ENCODE measurements around the gene RTN4RL2.
"Not testable (repeated sequence)": the region's sequence is repeated elsewhere in the genome, so short reads cannot be mapped to it uniquely, and the experiment has no call there.

Gene RTN4RL2

DNA sequence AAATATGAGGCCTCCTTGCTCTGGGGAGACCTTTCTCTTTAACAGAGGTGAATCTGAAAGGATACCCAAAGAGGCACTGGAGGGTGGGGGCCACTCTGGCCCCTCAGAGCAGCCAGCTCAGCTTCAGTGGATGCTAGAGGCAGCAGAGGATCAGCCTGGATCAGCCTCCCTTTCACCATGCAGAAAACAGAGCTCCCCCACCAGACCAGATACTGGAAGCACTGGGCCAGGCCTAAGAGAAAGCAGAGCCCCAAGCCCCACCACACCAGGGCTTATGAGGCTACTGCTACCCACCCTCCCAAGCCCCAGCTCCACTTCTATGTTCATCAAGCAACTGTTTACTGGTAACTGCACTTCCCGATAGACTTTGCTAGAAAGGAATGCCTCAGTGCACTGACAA lies 29.4 kb upstream of the RTN4RL2 start:
- no peak overlapping the region for H3K4me3 ChIP-seq (ENCODE audit: low read depth, low read length)

DNA sequence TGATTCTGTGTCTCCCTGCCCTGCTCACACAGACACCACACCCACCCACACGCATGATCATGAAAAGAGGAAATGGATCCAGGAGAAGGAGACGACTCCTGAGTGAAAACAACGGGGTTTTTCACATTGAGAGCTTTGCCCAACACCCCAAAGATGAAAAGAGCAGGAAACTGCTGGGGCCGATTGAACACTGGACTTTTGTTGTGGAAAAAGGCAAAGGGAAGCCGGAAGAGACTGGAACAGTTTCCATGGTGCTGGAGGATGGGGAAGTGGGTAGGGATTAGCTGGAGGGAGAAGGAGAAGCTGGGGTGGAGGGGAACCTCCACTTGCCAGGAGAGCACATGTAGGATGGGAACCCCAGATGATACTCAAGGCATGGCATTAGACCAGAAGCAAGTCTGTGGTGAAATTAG lies 28.2 kb upstream of the RTN4RL2 start:
- no peak for DNase-seq (ENCODE audit: low read depth)
- H3K4me3 ChIP-seq (ENCODE audit: low read depth, low read length) = no peak overlapping the region

More for the DNA sequence above, 29.4 kb upstream of the RTN4RL2 start:
- DNase-seq (ENCODE audit: low read depth) = no peak

GRCh38 chr11:57432714-57433163 lies 27.6 kb upstream of the RTN4RL2 start:
- no peak overlapping the region for H3K4me3 ChIP-seq (ENCODE audit: low read depth, low read length)
- peak; percentile 92 for DNase-seq (ENCODE audit: low read depth)

GRCh38 chr11:57434640-57435546 lies 25.4 kb upstream of the RTN4RL2 start:
- no peak overlapping the region for H3K4me3 ChIP-seq (ENCODE audit: low read depth, low read length)
- DNase-seq (ENCODE audit: low read depth) = peak; percentile 88

DNA sequence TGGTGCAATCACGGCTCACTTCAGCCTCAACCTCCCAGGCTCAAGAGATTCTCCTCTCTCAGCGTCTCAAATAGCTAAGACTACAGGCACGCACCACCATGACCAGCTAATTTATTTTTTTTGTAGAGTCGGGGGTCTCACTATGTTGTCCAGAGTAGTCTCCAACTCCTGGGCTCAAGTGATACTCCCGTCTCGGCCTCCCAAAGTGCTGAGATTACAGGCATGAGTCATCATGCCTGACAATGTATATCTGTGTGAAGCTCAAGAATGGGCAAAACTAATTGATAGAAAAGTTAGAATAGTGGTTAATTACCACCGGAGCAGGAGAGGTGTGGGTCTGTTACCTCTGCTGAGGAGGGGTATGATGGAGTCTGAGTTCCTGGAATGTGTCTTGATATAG lies 24.3 kb upstream of the RTN4RL2 start:
- no peak for DNase-seq (ENCODE audit: low read depth)
- no peak overlapping the region for H3K4me3 ChIP-seq (ENCODE audit: low read depth, low read length)

DNA sequence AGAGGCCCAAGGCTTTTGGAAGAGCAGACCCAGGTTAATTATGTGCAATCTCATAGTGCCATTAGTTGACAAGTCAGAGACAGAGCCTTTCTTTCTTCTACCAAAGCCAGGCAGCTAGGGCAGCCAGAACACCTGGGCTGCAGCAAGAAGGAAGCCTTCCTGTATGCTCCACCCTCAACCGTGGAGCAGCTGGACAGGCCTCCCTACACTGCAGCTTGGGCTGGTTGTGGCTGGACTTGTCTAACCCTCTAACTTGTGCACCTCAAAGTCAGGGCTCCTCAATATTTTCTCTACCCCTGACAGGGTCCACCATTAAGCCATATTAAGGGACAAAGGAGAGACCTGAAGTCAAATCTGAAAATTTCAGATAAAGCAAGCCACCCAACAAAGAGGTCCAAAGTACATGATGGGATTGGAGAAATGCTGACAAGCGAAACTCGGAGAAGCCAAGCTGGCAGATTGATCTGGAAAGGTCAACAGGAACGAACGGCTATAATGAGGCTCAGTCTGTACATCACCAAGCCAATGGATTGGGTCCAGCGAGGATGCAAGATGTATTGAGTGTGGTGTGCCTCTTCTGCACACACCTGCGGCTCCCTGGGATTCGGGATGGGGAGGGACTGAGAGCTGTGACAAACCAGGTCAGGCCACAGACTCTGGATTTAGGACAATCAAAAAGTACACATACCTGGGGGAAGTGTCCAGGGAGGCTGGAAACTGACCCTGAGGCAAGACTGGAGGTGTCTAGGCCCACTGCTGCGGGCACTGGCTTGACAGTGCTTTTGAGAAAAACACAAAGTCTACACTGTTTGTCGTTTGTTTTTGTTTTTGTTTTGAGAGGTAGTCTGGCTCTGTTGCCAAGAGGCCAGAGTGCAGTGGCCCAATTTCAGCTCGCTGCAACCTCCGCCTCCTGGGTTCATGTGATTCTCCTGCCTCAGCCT lies 21.7 kb upstream of the RTN4RL2 start:
- DNase-seq (ENCODE audit: low read depth) = no peak

DNA sequence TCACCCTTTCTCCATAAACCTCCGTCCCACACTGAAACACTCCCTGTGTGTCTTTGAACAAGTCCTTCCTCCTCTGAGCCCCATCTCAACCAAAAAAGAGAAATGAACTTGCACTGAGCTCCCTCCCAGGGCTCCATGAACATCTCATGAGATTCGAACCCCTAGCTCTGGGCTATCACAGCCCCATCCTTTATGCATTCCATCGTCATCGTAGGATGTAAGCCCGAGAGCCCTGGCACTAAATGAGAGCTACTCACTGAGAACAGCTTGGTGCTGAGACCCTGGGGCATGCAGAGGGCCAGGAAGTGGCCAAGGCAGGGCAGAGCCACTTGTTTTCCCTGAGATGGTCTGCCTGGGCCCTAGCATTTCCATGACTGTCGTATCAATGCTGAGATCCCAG lies 20.5 kb upstream of the RTN4RL2 start:
- H3K4me3 ChIP-seq (ENCODE audit: low read depth, low read length) = no peak overlapping the region
- no peak for DNase-seq (ENCODE audit: low read depth)

More for the DNA sequence above, 21.7 kb upstream of the RTN4RL2 start:
- no peak overlapping the region for H3K4me3 ChIP-seq (ENCODE audit: low read depth, low read length)

GRCh38 chr11:57440744-57441414 lies 19.4 kb upstream of the RTN4RL2 start:
- DNase-seq (ENCODE audit: low read depth) = no peak
- no peak overlapping the region for H3K4me3 ChIP-seq (ENCODE audit: low read depth, low read length)

- no peak overlapping the region for H3K4me3 ChIP-seq (ENCODE audit: low read depth, low read length)
- DNase-seq (ENCODE audit: low read depth) = no peak
Observed at GRCh38 chr11:57444362-57445121, 15.8 kb upstream of the RTN4RL2 start.

GRCh38 chr11:57445122-57445394 lies 15.3 kb upstream of the RTN4RL2 start:
- not testable (repeated sequence) for DNase-seq (ENCODE audit: low read depth); H3K4me3 ChIP-seq (ENCODE audit: low read depth, low read length)

- H3K4me3 ChIP-seq (ENCODE audit: low read depth, low read length) = no peak overlapping the region
- DNase-seq (ENCODE audit: low read depth) = no peak
Observed at GRCh38 chr11:57446055-57446454, 14.3 kb upstream of the RTN4RL2 start.

GRCh38 chr11:57453543-57454177 lies 6.7 kb upstream of the RTN4RL2 start:
- H3K4me3 ChIP-seq (ENCODE audit: low read depth, low read length) = no peak overlapping the region
- DNase-seq (ENCODE audit: low read depth) = no peak

GRCh38 chr11:57456960-57457642 lies 3.2 kb upstream of the RTN4RL2 start:
- no peak for DNase-seq (ENCODE audit: low read depth)

GRCh38 chr11:57457643-57458023 lies 2.7 kb upstream of the RTN4RL2 start:
- DNase-seq (ENCODE audit: low read depth) = no peak
- no peak overlapping the region for H3K4me3 ChIP-seq (ENCODE audit: low read depth, low read length)

More at GRCh38 chr11:57456960-57457642, 3.2 kb upstream of the RTN4RL2 start:
- H3K4me3 ChIP-seq (ENCODE audit: low read depth, low read length) = no peak overlapping the region

DNA sequence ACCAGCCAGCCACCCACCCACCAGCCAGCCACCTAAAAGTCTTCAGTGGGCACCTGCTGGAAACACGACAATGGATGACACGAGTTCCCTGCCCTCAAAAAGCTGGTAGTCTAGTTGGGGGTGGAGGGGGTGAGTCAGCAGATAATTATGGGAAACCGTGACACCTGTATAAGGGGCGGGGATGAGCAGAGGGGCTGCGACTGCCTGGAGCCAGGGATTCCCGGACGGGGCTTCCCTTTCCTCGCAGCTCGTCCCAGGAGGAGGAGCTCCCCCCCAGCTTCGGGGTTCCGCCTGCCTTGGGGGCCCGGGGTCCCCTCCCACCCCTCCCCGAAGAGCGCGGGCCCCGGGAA lies 2.3 kb upstream of the RTN4RL2 start:
- peak overlapping the region; percentile 52 for H3K4me3 ChIP-seq (ENCODE audit: low read depth, low read length)
- DNase-seq (ENCODE audit: low read depth) = no peak

GRCh38 chr11:57458410-57459163 lies 1.7 kb upstream of the RTN4RL2 start:
- H3K4me3 ChIP-seq (ENCODE audit: low read depth, low read length) = peak overlapping the region; percentile 52
- DNase-seq (ENCODE audit: low read depth) = no peak

- no peak for DNase-seq (ENCODE audit: low read depth)
- H3K4me3 ChIP-seq (ENCODE audit: low read depth, low read length) = peak overlapping the region; percentile 52
Observed at GRCh38 chr11:57459164-57460021, 935 bp upstream of the RTN4RL2 start.
